Heart left ventricle (tissue), 16 donors: Measurements from ENCODE around the gene RPL37A. TPM values are rescaled to one million over a fixed set of nuclear protein-coding genes. Genes with fewer than 3 reads are reported as not detected.

ENCODE experiments used
- ATAC-seq, 4 donors: fragments of 200-7000 bp; cut with Tn5 transposase; one replicate each; pipeline ENCODE4 v1.9.1; 2020 to 2022; ENCODE audit warnings: moderate library complexity in 4 of 4, mild to moderate bottlenecking in 3 of 4, moderate number of reproducible peaks in 1 of 4
- DNase-seq, 5 donors: peaks; one replicate each; pipeline ENCODE4 v3.0.0-alpha.2; 2020
- H3K27ac ChIP-seq, 12 donors: fragments of 200-600 bp; sonication (generic) in 4 of 12; one replicate each; pipeline versions ENCODE4 v1.5.0 to v1.8.0; 2016 to 2022; ENCODE audit warnings: mild to moderate bottlenecking in 2 of 12
- H3K27me3 ChIP-seq, 9 donors: fragments of 200-600 bp; sonication (generic) in 2 of 9; one replicate each; pipeline versions ENCODE4 v1.5.1 to v1.8.0; 2016 to 2022; ENCODE audit warnings: mild to moderate bottlenecking in 3 of 9
- H3K36me3 ChIP-seq, 9 donors: fragments of 200-600 bp; sonication (generic) in 2 of 9; one replicate each; pipeline versions ENCODE4 v1.5.0 to v1.8.0; 2018 to 2022; ENCODE audit warnings: mild to moderate bottlenecking in 2 of 9
- H3K4me1 ChIP-seq, 12 donors: fragments of 200-600 bp; sonication (generic) in 4 of 12; one replicate each; pipeline versions ENCODE4 v1.5.0 to v1.8.0; 2016 to 2022; ENCODE audit warnings: mild to moderate bottlenecking in 3 of 12
- H3K4me3 ChIP-seq, 12 donors: fragments of 200-600 bp; sonication (generic) in 4 of 12; one replicate each; pipeline versions ENCODE4 v1.5.0 to v1.8.0; 2017 to 2022; ENCODE audit warnings: mild to moderate bottlenecking in 9 of 12, moderate library complexity in 4 of 12
- H3K9me3 ChIP-seq, 12 donors: fragments of 200-600 bp; sonication (generic) in 4 of 12; one replicate each; pipeline versions ENCODE4 v1.5.0 to v1.8.0; 2016 to 2022; ENCODE audit warnings: mild to moderate bottlenecking in 1 of 12
- CTCF ChIP-seq, 12 donors: fragments of 200-600 bp; sonication (generic) in 4 of 12; IDR thresholded peaks; one replicate each; pipeline versions ENCODE4 v1.5.0 to v1.8.0; 2018 to 2022; ENCODE audit warnings: antibody characterized with exemption in 12 of 12, mild to moderate bottlenecking in 5 of 12
- POLR2A ChIP-seq, 2 donors: fragments of 450-650 bp; IDR thresholded peaks; one replicate each; pipeline ENCODE4 v1.6.1; 2017; ENCODE audit warnings: antibody characterized with exemption in 2 of 2, mild to moderate bottlenecking in 2 of 2, moderate library complexity in 2 of 2
- WGBS, 4 donors: extraction: QIAGEN DNeasy Blood & Tissue Kit in 2 of 4; methylation state at CpG; one replicate each; pipeline versions ENCODE4 v1.1.5 to v1.1.7; 2013 to 2018; 5-methylcytosine and 5-hydroxymethylcytosine counted together
- intact Hi-C, 10 donors: fragments of 100-400 bp; cut with DNase I; formaldehyde crosslinking; loops; one replicate each; pipeline versions ENCODE4 v1.11.1 to v1.14.2; 2022
- polyA plus RNA-seq, 2 donors: library from polyadenylated mRNA; stranded (reverse); fragments of 200-250 nt; gene quantifications; one replicate each; pipeline ENCODE4 v1.2.3, GENCODE V29; 2013
- total RNA-seq, 9 donors: library from RNA; depleted of rRNA in 2 of 9; stranded (reverse); fragments of >200 nt in 2 of 9; fragmentation: NEBNext Ultra II Directional in 3 of 9; extraction: Animal tissue kit (Norgen Biotek cat#: 25700) in 3 of 9; gene quantifications; one replicate each; pipeline versions ENCODE4 v1.1.0 to v1.2.4, GENCODE V29; 2016 to 2023
- donor health status: ischemic (EF 13 %, LVEDD 7.1; RV severe dilation, severe dysfunction).
- donor health status: healthy with polysubstance abuse.
- donor health status: DM: no; HTN: yes; CAD: no.
- donor health status: DM: no; HTN: no; CAD: no.
- donor health status: ischemic (EF 25% LVEDD 6.9; RV normal size, moderate dysfunction).
- donor health status: ischemic (EF 25% LVEDD 5.7; RV mildly dilated, moderate dysfunction).
- donor health status: healthy.
- donor health status: DM: yes; HTN: yes; CAD: no.
- donor health status: ischemic (EF 35%, LVEDD 5.7; RV mildly dilated, moderate dysfunction).
- donor health status: nonischemic (EF 11% LVEDD 7.7; RV severe dilation, severe dysfunction).
- donor health status: DM: yes; HTN: yes; CAD: no.
- donor health status: PGD.
- donor health status: ischemic (EF 29% LVEDD 5.4; RV normal size, mild dysfunction).
- donor health status: nonischemic (EF 23%, LVEDD 6.1; RV moderate dilation, normal function).

RPL37A gene
- total and polyA plus RNA-seq, 11 donors = 602 to 3,426 (median 1,988) TPM

- Histone ChIP-seq H3K4me3 (peak overlapping the region in 2 of 12 donors; percentile 2 to 14), H3K4me1 (peaks cover 18 to 72% (median 49%) of the 10 kb centered on the region in 12 donors), H3K9me3 (no peaks in the 10 kb centered on the region), H3K27me3 (no peaks in the 10 kb centered on the region), H3K27ac (peak overlapping the region; percentile 79 to 91 (median 87)), H3K36me3 (no peaks in the 10 kb centered on the region)
- DNase-seq = peak; percentile 70 to 81 (median 79)
- TF ChIP-seq CTCF (IDR thresholded peaks at IDR 0.05) = no peak
- peak in 1 of 2 donors; percentile 21 for TF ChIP-seq POLR2A (IDR thresholded peaks at IDR 0.05)
- WGBS, 4 donors = 2 to 16% (median 5%) methylated on average over 10 of the region's 10 CpGs
- peak; percentile 71 to 89 (median 81) for ATAC-seq
- intact Hi-C loops = loop anchor here in 6 of 10 donors (5.0 to 10.0 kb wide), 4 partner anchors 37 to 97 kb away; partner anchors contain the start of gene IGFBP2 (in 1 of the 6)
Observed at GRCh38 chr2:216535454-216535995, 36.9 kb downstream of the RPL37A start.

DNA sequence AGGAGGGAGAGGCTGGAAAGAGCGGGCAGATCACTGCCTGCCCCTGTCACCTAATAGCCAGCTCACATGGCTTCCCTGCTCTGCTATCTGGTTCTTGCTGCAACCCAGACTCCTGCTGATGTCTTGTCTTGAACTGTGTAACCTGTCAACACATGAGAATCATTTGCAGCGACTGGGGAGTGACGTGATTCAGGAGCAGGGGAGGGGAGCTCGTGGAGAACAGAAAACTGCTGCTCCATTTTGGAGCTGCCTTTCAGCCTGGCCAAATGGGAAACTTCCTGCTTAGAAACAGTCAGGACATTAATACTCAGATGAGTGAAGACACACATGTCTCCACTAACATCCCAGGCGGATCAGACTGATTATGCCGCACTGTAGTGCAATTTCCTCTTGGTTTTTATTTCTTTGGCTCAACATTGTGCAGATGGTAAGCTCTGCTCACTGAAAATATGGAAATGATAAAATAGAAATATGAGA lies 38.1 kb downstream of the RPL37A start:
- H3K4me3 ChIP-seq = no peak overlapping the region
- 10 to 25% (median 18%) methylated on average over 6 of the region's 6 CpGs for WGBS, 4 donors
- TF ChIP-seq CTCF (IDR thresholded peaks at IDR 0.05) (no peak), POLR2A (IDR thresholded peaks at IDR 0.05) (peak in 1 of 2 donors; percentile 16)
- no peaks in the 10 kb centered on the region for H3K36me3 ChIP-seq
- no peaks in the 10 kb centered on the region for H3K9me3 ChIP-seq
- peak overlapping the region; percentile 79 to 91 (median 87) for H3K27ac ChIP-seq
- ATAC-seq (peak; percentile 30 to 80 (median 70)), DNase-seq (peak in 4 of 5 donors; percentile 47 to 80 (median 58))
- intact Hi-C loops = loop anchor here in 6 of 10 donors (5.0 to 10.0 kb wide), 4 partner anchors 36 to 96 kb away; partner anchors contain the start of gene IGFBP2 (in 1 of the 6)
- H3K27me3 ChIP-seq = no peaks in the 10 kb centered on the region
- H3K4me1 ChIP-seq = peaks cover 18 to 80% (median 51%) of the 10 kb centered on the region in 12 donors

DNA sequence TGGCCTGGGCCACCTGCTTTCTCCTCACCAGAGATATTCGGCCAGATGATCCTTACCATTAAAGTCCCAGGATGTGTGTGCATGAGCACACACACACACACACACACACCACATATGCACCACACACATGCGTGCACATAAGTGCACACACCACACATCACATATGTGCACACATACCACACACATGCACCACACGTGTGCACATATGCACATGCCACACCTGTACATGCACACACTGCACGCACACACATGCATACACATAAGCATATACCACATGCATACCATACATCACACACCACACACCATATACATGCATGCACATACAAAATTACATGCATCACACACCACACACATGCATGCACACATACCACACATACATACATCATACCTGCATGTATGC lies 38.7 kb downstream of the RPL37A start:
- intact Hi-C loops = loop anchor here in 6 of 10 donors (5.0 to 10.0 kb wide), 4 partner anchors 35 to 95 kb away; partner anchors contain the start of gene IGFBP2 (in 1 of the 6)
- H3K27me3 ChIP-seq = no peaks in the 10 kb centered on the region
- DNase-seq (no peak), ATAC-seq (no peak)
- no peaks in the 10 kb centered on the region for H3K9me3 ChIP-seq
- peak overlapping the region; percentile 79 to 91 (median 87) for H3K27ac ChIP-seq
- no peak overlapping the region for H3K4me3 ChIP-seq
- H3K36me3 ChIP-seq = no peaks in the 10 kb centered on the region
- H3K4me1 ChIP-seq = peaks cover 18 to 74% (median 48%) of the 10 kb centered on the region in 12 donors
- TF ChIP-seq CTCF (IDR thresholded peaks at IDR 0.05) (no peak), POLR2A (IDR thresholded peaks at IDR 0.05) (no peak)
- WGBS, 4 donors = 71 to 75% (median 73%) methylated on average over 4 of the region's 4 CpGs

DNA sequence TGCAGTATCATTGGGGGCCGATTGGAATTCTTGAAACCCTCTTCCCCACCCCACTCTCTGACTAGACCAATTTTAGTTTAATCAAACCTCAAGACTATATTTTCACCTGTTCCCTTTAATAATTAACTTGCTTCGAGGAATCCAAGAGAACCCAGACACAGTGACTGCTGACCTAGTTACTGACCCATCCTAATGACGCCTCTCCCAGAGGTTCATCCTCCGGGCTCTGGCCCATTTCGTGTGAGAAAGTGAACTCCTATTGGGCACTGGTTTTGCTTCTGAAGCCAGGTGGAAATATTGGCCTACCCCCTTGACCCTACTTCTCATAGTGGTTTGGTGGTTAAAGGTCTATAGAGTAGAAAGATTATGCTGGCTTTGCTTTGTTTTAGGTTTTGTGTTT lies 39.9 kb downstream of the RPL37A start:
- 86 to 99% (median 93%) methylated on average over 5 of the region's 5 CpGs for whole genome bisulfite sequencing, 4 donors
- TF ChIP-seq POLR2A (IDR thresholded peaks at IDR 0.05) = no peak
- no peak for TF ChIP-seq CTCF (IDR thresholded peaks at IDR 0.05)
- H3K36me3 ChIP-seq = no peaks in the 10 kb centered on the region
- H3K4me1 ChIP-seq = peaks cover 18 to 63% (median 47%) of the 10 kb centered on the region in 12 donors
- H3K4me3 ChIP-seq = no peak overlapping the region
- no peaks in the 10 kb centered on the region for H3K9me3 ChIP-seq
- intact Hi-C loops = loop anchor here in 6 of 10 donors (5.0 to 10.0 kb wide), 4 partner anchors 34 to 94 kb away; partner anchors contain the start of gene IGFBP2 (in 1 of the 6)
- peak overlapping the region in 7 of 12 donors; percentile 10 to 82 (median 77) for H3K27ac ChIP-seq
- DNase-seq (no peak), ATAC-seq (no peak)
- no peaks in the 10 kb centered on the region for H3K27me3 ChIP-seq
